Uterus (tissue), 4 donors: ENCODE measurements around the gene CCR7. TPM values are rescaled to one million over a fixed set of nuclear protein-coding genes. Genes with fewer than 3 reads are reported as not detected.

Source experiments
- DNase-seq, 2 donors: peaks; one replicate each; pipeline ENCODE4 v3.0.0-alpha.2; 2019 to 2020
- H3K27ac ChIP-seq, 2 donors: fragments of 200-600 bp; sonication (generic); 1 replicate in 1 of 2; 2 replicates in 1 of 2; pipeline ENCODE4 v1.5.1; 2016 to 2018
- H3K27me3 ChIP-seq, 2 donors: fragments of 200-600 bp; sonication (generic); one replicate each; pipeline ENCODE4 v1.5.1; 2018 to 2019; ENCODE audit warnings: control low read depth in 1 of 2
- H3K36me3 ChIP-seq, 2 donors: fragments of 200-600 bp; sonication (generic); one replicate each; pipeline ENCODE4 v1.5.1; 2019; ENCODE audit warnings: control low read depth in 1 of 2
- H3K4me1 ChIP-seq, 2 donors: fragments of 200-600 bp; sonication (generic); one replicate each; pipeline ENCODE4 v1.5.1; 2018 to 2019; ENCODE audit warnings: control low read depth in 1 of 2
- H3K4me3 ChIP-seq, 2 donors: fragments of 200-600 bp; sonication (generic); 1 replicate in 1 of 2; 2 replicates in 1 of 2; pipeline ENCODE4 v1.5.1; 2018 to 2019; ENCODE audit warnings: mild to moderate bottlenecking in 1 of 2
- H3K9me3 ChIP-seq, 2 donors: fragments of 200-600 bp; sonication (generic); one replicate each; pipeline ENCODE4 v1.5.1; 2019; ENCODE audit warnings: control low read depth in 1 of 2
- POLR2A ChIP-seq, 2 donors: fragments of 450-650 bp; IDR thresholded peaks; one replicate each; pipeline ENCODE4 v1.6.1; 2016; ENCODE audit warnings: antibody characterized with exemption in 2 of 2, mild to moderate bottlenecking in 1 of 2, moderate library complexity in 1 of 2
- intact Hi-C: fragments of 100-400 bp; cut with DNase I; formaldehyde crosslinking; loops from one replicate; pipeline ENCODE4 v1.15.1; 2023; ENCODE audit warnings: low total_unique reads
- total RNA-seq, 4 donors: library from RNA; depleted of rRNA in 3 of 4; stranded (reverse); fragments of >200 nt in 3 of 4; gene quantifications; one replicate each; pipeline versions ENCODE4 v1.1.0 to v1.2.4, GENCODE V29; 2014 to 2023
- TF ChIP-seq, protein P1 (sequence below), 4 experiments: fragments of 200-600 bp in 2 of 4; fragments of 450-650 bp in 2 of 4; sonication (generic) in 2 of 4; IDR thresholded peaks; one replicate each; pipeline ENCODE4 v1.5.1; 2016 to 2019; ENCODE audit warnings: antibody characterized with exemption in 4 of 4, mild to moderate bottlenecking in 2 of 4, moderate library complexity in 1 of 4
- donor health status: DM: yes; HTN: yes; CAD: no.

The CCR7 gene
- total RNA-seq, 4 donors from 2014 or later = 0.14 TPM; not detected in 3

DNA sequence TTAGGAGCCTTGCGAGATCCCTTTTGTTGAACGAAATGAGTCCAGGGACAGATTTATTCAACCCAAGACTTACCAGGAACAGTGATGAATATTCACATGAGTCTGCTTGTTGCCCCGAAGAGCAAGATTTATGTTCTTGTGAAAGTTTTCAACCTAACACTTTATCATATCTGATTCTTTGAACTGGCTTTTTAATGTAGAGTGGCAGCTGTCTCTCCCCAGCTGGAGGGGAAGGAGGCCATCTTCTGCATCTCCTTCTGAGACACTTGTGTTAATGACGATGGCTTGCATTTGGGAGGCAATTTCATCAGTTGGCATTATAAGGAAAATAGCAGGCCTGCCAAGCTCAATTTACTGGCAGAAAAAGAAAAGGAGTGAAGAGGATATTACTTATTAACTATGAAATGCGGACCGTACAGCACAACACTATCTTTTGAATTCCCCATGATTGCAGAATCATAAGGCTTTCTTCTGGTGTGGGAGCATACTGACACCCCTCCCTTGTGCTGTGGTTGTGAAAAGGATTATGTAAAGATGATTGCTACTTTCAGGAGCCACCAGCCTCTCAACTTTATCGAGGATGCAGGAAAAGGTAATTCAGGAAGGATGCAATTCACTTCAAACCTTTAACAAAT is 46.7 kb upstream of the CCR7 start:
- H3K27ac ChIP-seq = no peak overlapping the region
- H3K9me3 ChIP-seq = no peaks in the 10 kb centered on the region
- no peaks in the 10 kb centered on the region for H3K27me3 ChIP-seq
- no peak overlapping the region for H3K4me3 ChIP-seq
- no peaks in the 10 kb centered on the region for H3K4me1 ChIP-seq
- no peak for DNase-seq
- TF ChIP-seq, protein P1, sequence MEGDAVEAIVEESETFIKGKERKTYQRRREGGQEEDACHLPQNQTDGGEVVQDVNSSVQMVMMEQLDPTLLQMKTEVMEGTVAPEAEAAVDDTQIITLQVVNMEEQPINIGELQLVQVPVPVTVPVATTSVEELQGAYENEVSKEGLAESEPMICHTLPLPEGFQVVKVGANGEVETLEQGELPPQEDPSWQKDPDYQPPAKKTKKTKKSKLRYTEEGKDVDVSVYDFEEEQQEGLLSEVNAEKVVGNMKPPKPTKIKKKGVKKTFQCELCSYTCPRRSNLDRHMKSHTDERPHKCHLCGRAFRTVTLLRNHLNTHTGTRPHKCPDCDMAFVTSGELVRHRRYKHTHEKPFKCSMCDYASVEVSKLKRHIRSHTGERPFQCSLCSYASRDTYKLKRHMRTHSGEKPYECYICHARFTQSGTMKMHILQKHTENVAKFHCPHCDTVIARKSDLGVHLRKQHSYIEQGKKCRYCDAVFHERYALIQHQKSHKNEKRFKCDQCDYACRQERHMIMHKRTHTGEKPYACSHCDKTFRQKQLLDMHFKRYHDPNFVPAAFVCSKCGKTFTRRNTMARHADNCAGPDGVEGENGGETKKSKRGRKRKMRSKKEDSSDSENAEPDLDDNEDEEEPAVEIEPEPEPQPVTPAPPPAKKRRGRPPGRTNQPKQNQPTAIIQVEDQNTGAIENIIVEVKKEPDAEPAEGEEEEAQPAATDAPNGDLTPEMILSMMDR (IDR thresholded peaks at IDR 0.05) = no peak
- TF ChIP-seq POLR2A (IDR thresholded peaks at IDR 0.05) = no peak
- intact Hi-C loops = no loop called here
- no peaks in the 10 kb centered on the region for H3K36me3 ChIP-seq

DNA sequence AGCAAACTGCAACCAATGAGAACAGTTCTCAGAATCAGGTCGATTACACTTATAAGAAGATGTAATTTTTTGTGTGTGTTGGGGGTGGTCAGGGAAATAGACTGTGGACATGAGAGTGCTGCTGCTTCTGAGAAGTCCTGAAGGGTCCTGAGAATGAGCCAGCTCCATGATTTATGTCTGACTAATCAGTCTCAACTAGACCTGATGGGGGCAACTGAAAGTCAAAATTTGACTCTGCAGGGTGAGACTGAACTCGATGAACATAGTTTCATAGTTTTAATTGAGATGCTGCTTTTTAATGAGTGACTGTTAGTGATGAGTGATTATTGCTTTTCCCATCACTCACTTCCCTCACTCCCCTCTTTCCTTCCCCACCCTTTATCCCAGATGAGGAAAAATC is 45.1 kb upstream of the CCR7 start:
- TF ChIP-seq, protein P1 (IDR thresholded peaks at IDR 0.05) = no peak
- TF ChIP-seq POLR2A (IDR thresholded peaks at IDR 0.05) = no peak
- H3K4me3 ChIP-seq = no peak overlapping the region
- no peaks in the 10 kb centered on the region for H3K36me3 ChIP-seq
- no peaks in the 10 kb centered on the region for H3K4me1 ChIP-seq
- DNase-seq = no peak
- no peak overlapping the region for H3K27ac ChIP-seq
- no peaks in the 10 kb centered on the region for H3K27me3 ChIP-seq
- H3K9me3 ChIP-seq = no peaks in the 10 kb centered on the region
- intact Hi-C loops = no loop called here

DNA sequence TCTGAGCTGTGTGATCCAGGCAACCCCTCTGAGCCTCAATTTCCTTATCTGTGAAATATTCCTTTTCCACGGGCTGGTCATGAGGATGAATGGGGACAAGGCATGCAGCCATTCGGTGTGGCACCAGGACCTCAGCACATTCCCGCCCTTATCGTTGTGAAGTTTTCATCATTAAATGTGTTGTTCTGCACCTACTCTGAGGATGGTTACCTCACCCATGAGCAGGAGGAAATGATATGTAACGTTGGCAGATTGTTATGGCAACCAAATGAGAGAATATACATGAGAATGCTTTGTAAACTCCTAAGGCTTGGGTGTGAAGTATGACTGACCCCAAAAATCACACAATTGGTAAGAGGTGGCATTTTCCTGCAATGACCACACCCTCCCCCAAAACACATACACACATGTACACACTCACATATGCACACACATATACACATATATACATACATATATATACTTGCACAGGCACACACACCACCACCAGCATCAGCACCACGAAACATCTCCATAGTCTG is 42.8 kb upstream of the CCR7 start:
- DNase-seq = no peak
- H3K27ac ChIP-seq = no peak overlapping the region
- intact Hi-C loops = no loop called here

DNA sequence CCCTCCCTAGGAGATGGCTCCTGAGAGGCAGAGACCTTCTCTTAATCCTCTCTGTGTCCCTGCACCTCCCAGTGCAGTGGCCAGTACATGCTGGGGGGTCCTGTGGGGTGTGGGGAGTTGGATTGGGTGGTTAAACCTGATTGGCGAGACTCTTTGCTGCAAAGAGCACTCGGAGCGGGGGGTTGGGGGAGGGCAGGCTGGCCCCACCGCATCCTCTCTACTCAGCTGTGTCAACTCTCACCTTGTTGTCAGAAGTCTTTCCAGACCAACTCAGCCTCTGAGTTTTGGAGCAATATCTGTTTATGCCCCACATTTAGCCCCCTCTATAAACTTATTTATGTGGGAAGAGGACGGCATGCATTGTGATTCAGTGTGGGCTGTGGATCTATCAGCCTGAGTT is 42.4 kb upstream of the CCR7 start:
- intact Hi-C loops = no loop called here
- no peaks in the 10 kb centered on the region for H3K9me3 ChIP-seq
- TF ChIP-seq, protein P1 (IDR thresholded peaks at IDR 0.05) = no peak
- no peak for TF ChIP-seq POLR2A (IDR thresholded peaks at IDR 0.05)
- H3K27ac ChIP-seq = no peak overlapping the region
- H3K4me3 ChIP-seq = no peak overlapping the region
- H3K4me1 ChIP-seq = no peaks in the 10 kb centered on the region
- no peaks in the 10 kb centered on the region for H3K27me3 ChIP-seq
- no peak for DNase-seq
- no peaks in the 10 kb centered on the region for H3K36me3 ChIP-seq

More for the DNA sequence above, 42.8 kb upstream of the CCR7 start:
- Histone ChIP-seq H3K4me1 (no peaks in the 10 kb centered on the region), H3K27me3 (no peaks in the 10 kb centered on the region), H3K4me3 (no peak overlapping the region), H3K9me3 (no peaks in the 10 kb centered on the region), H3K36me3 (no peaks in the 10 kb centered on the region)
- TF ChIP-seq, protein P1 (IDR thresholded peaks at IDR 0.05) = no peak
- no peak for TF ChIP-seq POLR2A (IDR thresholded peaks at IDR 0.05)

DNA sequence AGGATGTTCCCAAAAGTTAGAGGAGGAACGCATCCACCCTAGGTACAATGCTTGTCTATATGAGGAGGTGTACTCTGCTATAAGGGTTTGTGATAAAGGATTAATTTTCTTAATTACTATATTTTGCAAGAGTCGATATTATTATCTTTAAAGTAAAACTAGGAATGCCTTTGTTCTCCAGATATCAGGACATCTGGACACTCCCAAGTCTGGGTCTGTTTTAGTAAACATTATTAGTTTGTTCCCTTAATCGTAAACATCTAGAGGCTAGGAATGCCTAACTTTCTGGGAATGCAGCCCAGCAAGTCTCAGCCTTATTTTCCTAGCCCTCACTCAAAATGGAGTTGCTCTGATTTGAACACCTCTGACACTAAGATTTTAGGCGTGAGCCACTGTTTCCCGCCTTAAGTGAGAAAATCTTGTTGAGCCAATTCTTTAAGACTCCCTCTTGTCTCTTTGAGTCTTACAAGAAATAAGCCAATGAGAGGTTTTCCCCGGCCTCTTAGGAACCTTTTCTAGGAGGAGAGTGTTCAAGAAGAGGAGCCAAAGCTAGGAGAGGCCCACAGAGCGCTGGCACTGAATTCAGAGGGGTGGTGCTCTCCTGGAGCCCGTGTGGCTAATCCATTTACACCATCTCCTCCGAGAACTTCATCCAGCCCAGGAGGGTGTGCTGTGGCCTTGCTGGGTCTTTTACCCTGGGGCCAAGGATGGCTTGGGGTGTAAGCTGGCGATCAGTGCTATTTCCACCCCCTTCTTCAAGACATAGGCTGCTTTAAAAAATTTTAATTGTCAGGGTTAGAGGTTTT is 41.5 kb upstream of the CCR7 start:
- no peak for DNase-seq
- no peaks in the 10 kb centered on the region for H3K27me3 ChIP-seq
- H3K36me3 ChIP-seq = no peaks in the 10 kb centered on the region
- H3K27ac ChIP-seq = no peak overlapping the region
- H3K9me3 ChIP-seq = no peaks in the 10 kb centered on the region
- no peak overlapping the region for H3K4me3 ChIP-seq
- TF ChIP-seq POLR2A (IDR thresholded peaks at IDR 0.05) = no peak
- TF ChIP-seq, protein P1 (IDR thresholded peaks at IDR 0.05) = no peak
- no peaks in the 10 kb centered on the region for H3K4me1 ChIP-seq
- intact Hi-C loops = no loop called here
